Stomach smooth muscle (tissue), 2 donors: ENCODE measurements around the gene IGDCC3.

Experiments used
- H3K27ac ChIP-seq: one replicate; pipeline ENCODE4 v1.7.0; 2013; ENCODE audit warnings: mild to moderate bottlenecking, low read length, inconsistent platforms
- H3K27me3 ChIP-seq, 2 donors: one replicate each; pipeline ENCODE4 v1.7.0; 2013; ENCODE audit warnings: low read length in 2 of 2; ENCODE audit not compliant: insufficient read depth in 2 of 2, control insufficient read depth in 1 of 2
- H3K36me3 ChIP-seq, 2 donors: one replicate each; pipeline ENCODE4 v1.7.0; 2013; ENCODE audit warnings: low read length in 2 of 2; ENCODE audit not compliant: control insufficient read depth in 2 of 2, insufficient read depth in 2 of 2
- H3K4me1 ChIP-seq: one replicate; pipeline ENCODE4 v1.7.0; 2013; ENCODE audit warnings: low read length; ENCODE audit not compliant: control insufficient read depth, insufficient read depth
- H3K4me3 ChIP-seq, 2 donors: one replicate each; pipeline ENCODE4 v1.7.0; 2013; ENCODE audit warnings: low read length in 2 of 2
- H3K9ac ChIP-seq, 2 donors: one replicate each; pipeline ENCODE4 v1.7.0; 2013; ENCODE audit warnings: low read length in 2 of 2, mild to moderate bottlenecking in 1 of 2
- H3K9me3 ChIP-seq, 2 donors: one replicate each; pipeline ENCODE4 v1.7.0; 2013; ENCODE audit warnings: low read length in 2 of 2; ENCODE audit not compliant: control insufficient read depth in 2 of 2
- donor health status: healthy.
- donor health status: Pancreatic carcinoma.

IGDCC3 gene

GRCh38 chr15:65377976-65378366, at the start of gene IGDCC3:
Gene IGDCC3, minus strand, starts transcription at chr15:65378002. Its CDS starts 214 bp downstream, at chr15:65377788.
- peaks cover 39 to 41% of the 10 kb centered on the region in 2 donors for H3K27me3 ChIP-seq

GRCh38 chr15:65426216-65426853, 48.5 kb upstream of the IGDCC3 start:
- Histone ChIP-seq H3K9me3 (no peaks in the 10 kb centered on the region), H3K4me3 (no peak overlapping the region), H3K27me3 (peaks cover 0 to 2% of the 10 kb centered on the region in 2 donors), H3K27ac (no peak overlapping the region), H3K9ac (no peak overlapping the region), H3K36me3 (no peaks in the 10 kb centered on the region), H3K4me1 (peaks cover 12% of the 10 kb centered on the region)

More at GRCh38 chr15:65377976-65378366, at the start of gene IGDCC3:
- no peaks in the 10 kb centered on the region for H3K36me3 ChIP-seq
- no peaks in the 10 kb centered on the region for H3K9me3 ChIP-seq
- H3K4me1 ChIP-seq: peaks cover 17% of the 10 kb centered on the region
- peak within 1 kb of the TSS; percentile 77 to 83 for H3K4me3 ChIP-seq
- no peak within 1 kb of the TSS for H3K27ac ChIP-seq
- no peak within 1 kb of the TSS for H3K9ac ChIP-seq

GRCh38 chr15:65424683-65425082, 46.9 kb upstream of the IGDCC3 start:
- H3K4me3 ChIP-seq: no peak overlapping the region
- no peak overlapping the region for H3K9ac ChIP-seq
- H3K27me3 ChIP-seq: peaks cover 7 to 11% of the 10 kb centered on the region in 2 donors
- peaks cover 18% of the 10 kb centered on the region for H3K4me1 ChIP-seq
- no peak overlapping the region for H3K27ac ChIP-seq
- H3K9me3 ChIP-seq: no peaks in the 10 kb centered on the region
- no peaks in the 10 kb centered on the region for H3K36me3 ChIP-seq

- H3K4me1 ChIP-seq: peaks cover 18% of the 10 kb centered on the region
- peaks cover 7 to 11% of the 10 kb centered on the region in 2 donors for H3K27me3 ChIP-seq
- no peaks in the 10 kb centered on the region for H3K9me3 ChIP-seq
- no peaks in the 10 kb centered on the region for H3K36me3 ChIP-seq
- no peak overlapping the region for H3K9ac ChIP-seq
- H3K4me3 ChIP-seq: no peak overlapping the region
- no peak overlapping the region for H3K27ac ChIP-seq
Measured at GRCh38 chr15:65423976-65424679, 46.3 kb upstream of the IGDCC3 start.

DNA sequence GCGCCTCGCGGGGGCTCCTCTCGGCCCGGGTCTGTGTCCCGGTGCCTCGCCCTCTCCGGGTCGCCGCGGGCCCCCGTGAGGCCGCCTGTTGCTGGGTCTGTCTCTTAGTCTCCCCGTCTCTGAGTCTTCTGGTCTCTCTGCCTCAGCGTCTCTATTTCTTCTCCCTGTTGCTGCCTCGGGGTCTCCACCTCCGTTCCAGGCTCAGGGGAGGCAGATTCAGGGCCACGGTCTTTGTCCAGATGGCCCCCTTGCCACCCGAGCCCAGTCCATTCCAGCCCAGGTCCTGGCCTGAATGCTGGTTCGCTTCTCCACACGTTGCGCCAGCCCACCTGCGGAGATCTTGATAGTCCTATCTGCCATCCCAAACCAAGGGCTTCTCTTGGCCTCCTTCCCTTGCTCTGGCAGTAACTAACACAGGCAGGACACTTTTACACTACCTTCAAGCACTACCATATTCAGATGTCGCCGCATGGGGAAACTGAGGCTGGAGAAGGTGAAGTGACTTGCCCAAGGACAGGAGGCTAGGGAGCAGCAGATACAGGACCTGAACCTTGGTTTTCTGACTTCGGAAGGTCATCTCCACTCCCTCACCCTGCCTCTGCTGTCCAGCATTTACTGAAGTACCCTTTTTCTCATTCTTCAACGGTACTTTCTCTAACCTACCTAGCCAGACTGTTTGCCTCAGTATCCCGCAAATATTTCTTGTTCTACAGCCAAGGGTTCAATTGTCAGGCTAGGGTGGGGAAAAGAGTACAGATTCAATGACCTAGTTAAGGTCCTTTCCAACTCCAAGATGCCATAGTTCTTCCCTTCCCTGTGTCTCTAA, 45.6 kb upstream of the IGDCC3 start:
- H3K4me1 ChIP-seq: peaks cover 18% of the 10 kb centered on the region
- H3K9me3 ChIP-seq: no peaks in the 10 kb centered on the region
- H3K27ac ChIP-seq: no peak overlapping the region
- H3K9ac ChIP-seq: no peak overlapping the region
- H3K27me3 ChIP-seq: peaks cover 7 to 11% of the 10 kb centered on the region in 2 donors
- H3K36me3 ChIP-seq: no peaks in the 10 kb centered on the region
- peak overlapping the region in 1 of 2 donors; percentile 22 for H3K4me3 ChIP-seq

GRCh38 chr15:65421360-65422215, 43.8 kb upstream of the IGDCC3 start:
- Histone ChIP-seq H3K27me3 (peaks cover 11 to 16% of the 10 kb centered on the region in 2 donors), H3K9me3 (no peaks in the 10 kb centered on the region), H3K4me3 (peak overlapping the region; percentile 76 to 77), H3K4me1 (peaks cover 23% of the 10 kb centered on the region), H3K27ac (no peak overlapping the region), H3K9ac (peak overlapping the region; percentile 29 to 38), H3K36me3 (no peaks in the 10 kb centered on the region)

- H3K4me1 ChIP-seq: peaks cover 23% of the 10 kb centered on the region
- H3K9me3 ChIP-seq: no peaks in the 10 kb centered on the region
- H3K27ac ChIP-seq: no peak overlapping the region
- H3K9ac ChIP-seq: peak overlapping the region in 1 of 2 donors; percentile 38
- H3K27me3 ChIP-seq: peaks cover 11 to 16% of the 10 kb centered on the region in 2 donors
- H3K4me3 ChIP-seq: peak overlapping the region; percentile 76 to 77
- no peaks in the 10 kb centered on the region for H3K36me3 ChIP-seq
Measured at GRCh38 chr15:65420975-65421359, 43.2 kb upstream of the IGDCC3 start.

- H3K36me3 ChIP-seq: no peaks in the 10 kb centered on the region
- no peak overlapping the region for H3K27ac ChIP-seq
- H3K9me3 ChIP-seq: no peaks in the 10 kb centered on the region
- peaks cover 11 to 21% of the 10 kb centered on the region in 2 donors for H3K27me3 ChIP-seq
- no peak overlapping the region for H3K9ac ChIP-seq
- no peak overlapping the region for H3K4me3 ChIP-seq
- H3K4me1 ChIP-seq: peaks cover 27% of the 10 kb centered on the region
Measured at GRCh38 chr15:65418596-65418995, 40.8 kb upstream of the IGDCC3 start.

GRCh38 chr15:65416845-65417416, 39.1 kb upstream of the IGDCC3 start:
- Histone ChIP-seq H3K27ac (no peak overlapping the region), H3K9me3 (no peaks in the 10 kb centered on the region), H3K36me3 (no peaks in the 10 kb centered on the region), H3K27me3 (peaks cover 9 to 21% of the 10 kb centered on the region in 2 donors), H3K4me1 (peaks cover 20% of the 10 kb centered on the region), H3K9ac (no peak overlapping the region), H3K4me3 (no peak overlapping the region)
